ENCODE results near the gene MYH9.

MYH9 gene

GRCh38 chr22:36289406-36289870, 98.3 kb downstream of the MYH9 start:
- Histone ChIP-seq H3K36me3 (ENCODE audit: insufficient read depth, low read length) (peaks cover 4% of the 10 kb centered on the region; the same call in 1 of the 2 replicates), H3K79me2 (ENCODE audit: control insufficient read depth, insufficient read depth, low read length, unreplicated experiment) (peaks cover 2% of the 10 kb centered on the region)

GRCh38 chr22:36288571-36289405, 99.0 kb downstream of the MYH9 start:
- H3K79me2 ChIP-seq (ENCODE audit: control insufficient read depth, insufficient read depth, low read length, unreplicated experiment) = peaks cover 2% of the 10 kb centered on the region
- H3K27me3 ChIP-seq (ENCODE audit: insufficient read depth, low read length) = no peaks in the 10 kb centered on the region
- H3K36me3 ChIP-seq (ENCODE audit: insufficient read depth, low read length) = no peaks in the 10 kb centered on the region; the same call in 1 of the 2 replicates
- no peak overlapping the region for H3K4me3 ChIP-seq (ENCODE audit: low read depth, low read length)
- H2AFZ ChIP-seq (ENCODE audit: low read length, unreplicated experiment) = no peak overlapping the region
- no peaks in the 10 kb centered on the region for H3K4me1 ChIP-seq (ENCODE audit: control insufficient read depth, insufficient read depth, low read length, unreplicated experiment)
- no peak overlapping the region for H3K27ac ChIP-seq (ENCODE audit: low read depth, low read length)

More at GRCh38 chr22:36289406-36289870, 98.3 kb downstream of the MYH9 start:
- Histone ChIP-seq H2AFZ (ENCODE audit: low read length, unreplicated experiment) (no peak overlapping the region), H3K4me1 (ENCODE audit: control insufficient read depth, insufficient read depth, low read length, unreplicated experiment) (no peaks in the 10 kb centered on the region), H3K4me3 (ENCODE audit: low read depth, low read length) (no peak overlapping the region), H3K27me3 (ENCODE audit: insufficient read depth, low read length) (no peaks in the 10 kb centered on the region), H3K27ac (ENCODE audit: low read depth, low read length) (no peak overlapping the region)

GRCh38 chr22:36287881-36288515, 99.8 kb downstream of the MYH9 start:
- Histone ChIP-seq H3K27ac (ENCODE audit: low read depth, low read length) (no peak overlapping the region), H3K36me3 (ENCODE audit: insufficient read depth, low read length) (no peaks in the 10 kb centered on the region; the same call in 1 of the 2 replicates), H3K27me3 (ENCODE audit: insufficient read depth, low read length) (no peaks in the 10 kb centered on the region)

GRCh38 chr22:36286096-36286957, 101.4 kb downstream of the MYH9 start:
- no peaks in the 10 kb centered on the region; the same call in 1 of the 2 replicates for H3K36me3 ChIP-seq (ENCODE audit: insufficient read depth, low read length)
- H3K4me1 ChIP-seq (ENCODE audit: control insufficient read depth, insufficient read depth, low read length, unreplicated experiment) = no peaks in the 10 kb centered on the region
- no peak overlapping the region for H3K27ac ChIP-seq (ENCODE audit: low read depth, low read length)
- peaks cover 2% of the 10 kb centered on the region for H3K79me2 ChIP-seq (ENCODE audit: control insufficient read depth, insufficient read depth, low read length, unreplicated experiment)
- no peaks in the 10 kb centered on the region for H3K27me3 ChIP-seq (ENCODE audit: insufficient read depth, low read length)
- H2AFZ ChIP-seq (ENCODE audit: low read length, unreplicated experiment) = no peak overlapping the region
- H3K4me3 ChIP-seq (ENCODE audit: low read depth, low read length) = no peak overlapping the region

More at GRCh38 chr22:36287881-36288515, 99.8 kb downstream of the MYH9 start:
- Histone ChIP-seq H2AFZ (ENCODE audit: low read length, unreplicated experiment) (no peak overlapping the region), H3K79me2 (ENCODE audit: control insufficient read depth, insufficient read depth, low read length, unreplicated experiment) (peaks cover 2% of the 10 kb centered on the region), H3K4me1 (ENCODE audit: control insufficient read depth, insufficient read depth, low read length, unreplicated experiment) (no peaks in the 10 kb centered on the region), H3K4me3 (ENCODE audit: low read depth, low read length) (no peak overlapping the region)

GRCh38 chr22:36285545-36285944, 102.2 kb downstream of the MYH9 start:
- H3K27me3 ChIP-seq (ENCODE audit: insufficient read depth, low read length) = no peaks in the 10 kb centered on the region
- H3K36me3 ChIP-seq (ENCODE audit: insufficient read depth, low read length) = no peaks in the 10 kb centered on the region; the same call in 1 of the 2 replicates
- no peak overlapping the region for H3K4me3 ChIP-seq (ENCODE audit: low read depth, low read length)
- peaks cover 2% of the 10 kb centered on the region for H3K79me2 ChIP-seq (ENCODE audit: control insufficient read depth, insufficient read depth, low read length, unreplicated experiment)
- H2AFZ ChIP-seq (ENCODE audit: low read length, unreplicated experiment) = no peak overlapping the region
- no peaks in the 10 kb centered on the region for H3K4me1 ChIP-seq (ENCODE audit: control insufficient read depth, insufficient read depth, low read length, unreplicated experiment)
- H3K27ac ChIP-seq (ENCODE audit: low read depth, low read length) = no peak overlapping the region

- Histone ChIP-seq H3K4me3 (ENCODE audit: low read depth, low read length) (no peak overlapping the region), H3K27ac (ENCODE audit: low read depth, low read length) (no peak overlapping the region), H3K27me3 (ENCODE audit: insufficient read depth, low read length) (no peaks in the 10 kb centered on the region), H3K79me2 (ENCODE audit: control insufficient read depth, insufficient read depth, low read length, unreplicated experiment) (peaks cover 2% of the 10 kb centered on the region), H3K36me3 (ENCODE audit: insufficient read depth, low read length) (no peaks in the 10 kb centered on the region; the same call in 1 of the 2 replicates), H2AFZ (ENCODE audit: low read length, unreplicated experiment) (no peak overlapping the region), H3K4me1 (ENCODE audit: control insufficient read depth, insufficient read depth, low read length, unreplicated experiment) (no peaks in the 10 kb centered on the region)
These were observed 102.8 kb downstream of the MYH9 start for GRCh38 chr22:36285017-36285416.

GRCh38 chr22:36284171-36284571, 103.6 kb downstream of the MYH9 start:
- Histone ChIP-seq H3K4me1 (ENCODE audit: control insufficient read depth, insufficient read depth, low read length, unreplicated experiment) (no peaks in the 10 kb centered on the region), H3K27me3 (ENCODE audit: insufficient read depth, low read length) (no peaks in the 10 kb centered on the region), H3K36me3 (ENCODE audit: insufficient read depth, low read length) (no peaks in the 10 kb centered on the region; the same call in 1 of the 2 replicates), H3K4me3 (ENCODE audit: low read depth, low read length) (no peak overlapping the region), H2AFZ (ENCODE audit: low read length, unreplicated experiment) (no peak overlapping the region), H3K27ac (ENCODE audit: low read depth, low read length) (no peak overlapping the region), H3K79me2 (ENCODE audit: control insufficient read depth, insufficient read depth, low read length, unreplicated experiment) (peaks cover 2% of the 10 kb centered on the region)

- H3K27me3 ChIP-seq (ENCODE audit: insufficient read depth, low read length) = no peaks in the 10 kb centered on the region
- H3K36me3 ChIP-seq (ENCODE audit: insufficient read depth, low read length) = no peaks in the 10 kb centered on the region; the same call in 1 of the 2 replicates
- no peak overlapping the region for H3K27ac ChIP-seq (ENCODE audit: low read depth, low read length)
- no peak overlapping the region for H3K4me3 ChIP-seq (ENCODE audit: low read depth, low read length)
- H3K79me2 ChIP-seq (ENCODE audit: control insufficient read depth, insufficient read depth, low read length, unreplicated experiment) = peaks cover 2% of the 10 kb centered on the region
- H3K4me1 ChIP-seq (ENCODE audit: control insufficient read depth, insufficient read depth, low read length, unreplicated experiment) = no peaks in the 10 kb centered on the region
- no peak overlapping the region for H2AFZ ChIP-seq (ENCODE audit: low read length, unreplicated experiment)
These were observed 105.4 kb downstream of the MYH9 start for GRCh38 chr22:36282328-36282831.

- no peaks in the 10 kb centered on the region; the same call in 1 of the 2 replicates for H3K36me3 ChIP-seq (ENCODE audit: insufficient read depth, low read length)
These were observed 105.9 kb downstream of the MYH9 start for GRCh38 chr22:36281781-36282327.

GRCh38 chr22:36280379-36280778, 107.4 kb downstream of the MYH9 start:
- no peaks in the 10 kb centered on the region; the same call in 1 of the 2 replicates for H3K36me3 ChIP-seq (ENCODE audit: insufficient read depth, low read length)
- H3K4me1 ChIP-seq (ENCODE audit: control insufficient read depth, insufficient read depth, low read length, unreplicated experiment) = no peaks in the 10 kb centered on the region

More at GRCh38 chr22:36281781-36282327, 105.9 kb downstream of the MYH9 start:
- Histone ChIP-seq H3K79me2 (ENCODE audit: control insufficient read depth, insufficient read depth, low read length, unreplicated experiment) (peaks cover 2% of the 10 kb centered on the region), H3K4me3 (ENCODE audit: low read depth, low read length) (no peak overlapping the region), H3K4me1 (ENCODE audit: control insufficient read depth, insufficient read depth, low read length, unreplicated experiment) (no peaks in the 10 kb centered on the region), H3K27me3 (ENCODE audit: insufficient read depth, low read length) (no peaks in the 10 kb centered on the region), H2AFZ (ENCODE audit: low read length, unreplicated experiment) (no peak overlapping the region), H3K27ac (ENCODE audit: low read depth, low read length) (no peak overlapping the region)

More at GRCh38 chr22:36280379-36280778, 107.4 kb downstream of the MYH9 start:
- Histone ChIP-seq H3K4me3 (ENCODE audit: low read depth, low read length) (no peak overlapping the region), H2AFZ (ENCODE audit: low read length, unreplicated experiment) (no peak overlapping the region), H3K27ac (ENCODE audit: low read depth, low read length) (no peak overlapping the region), H3K79me2 (ENCODE audit: control insufficient read depth, insufficient read depth, low read length, unreplicated experiment) (no peaks in the 10 kb centered on the region), H3K27me3 (ENCODE audit: insufficient read depth, low read length) (no peaks in the 10 kb centered on the region)
